ENCODE measurements around the gene ATAD1.
A peak's percentile ranks its signal among the peaks of the same experiment; 100 is the strongest.

Gene ATAD1, protein sequence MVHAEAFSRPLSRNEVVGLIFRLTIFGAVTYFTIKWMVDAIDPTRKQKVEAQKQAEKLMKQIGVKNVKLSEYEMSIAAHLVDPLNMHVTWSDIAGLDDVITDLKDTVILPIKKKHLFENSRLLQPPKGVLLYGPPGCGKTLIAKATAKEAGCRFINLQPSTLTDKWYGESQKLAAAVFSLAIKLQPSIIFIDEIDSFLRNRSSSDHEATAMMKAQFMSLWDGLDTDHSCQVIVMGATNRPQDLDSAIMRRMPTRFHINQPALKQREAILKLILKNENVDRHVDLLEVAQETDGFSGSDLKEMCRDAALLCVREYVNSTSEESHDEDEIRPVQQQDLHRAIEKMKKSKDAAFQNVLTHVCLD

GRCh38 chr10:87817609-87818504 lies at the start of gene ATAD1:
Gene ATAD1, minus strand, starts transcription at chr10:87818226. Its CDS starts 3,627 bp downstream, at chr10:87814599.
- peak within 1 kb of the TSS; percentile 64 to 76 for H3K4me3 ChIP-seq
- H3K27ac ChIP-seq, result peak within 1 kb of the TSS; percentile 75 to 83
- no peaks in the 10 kb centered on the region for H3K36me3 ChIP-seq
- H3K27me3 ChIP-seq, result no peaks in the 10 kb centered on the region
- intact Hi-C loops (cut with DNase I; ENCODE audit: low total_unique reads), result no loop called here
- DNase-seq, result peak; percentile 75 to 88
- TF ChIP-seq CTCF (IDR thresholded peaks at IDR 0.05), result no peak
- H3K4me1 ChIP-seq, result peaks cover 0 to 29% (median 6%) of the 10 kb centered on the region in 4 donors
- no peaks in the 10 kb centered on the region for H3K9me3 ChIP-seq

DNA sequence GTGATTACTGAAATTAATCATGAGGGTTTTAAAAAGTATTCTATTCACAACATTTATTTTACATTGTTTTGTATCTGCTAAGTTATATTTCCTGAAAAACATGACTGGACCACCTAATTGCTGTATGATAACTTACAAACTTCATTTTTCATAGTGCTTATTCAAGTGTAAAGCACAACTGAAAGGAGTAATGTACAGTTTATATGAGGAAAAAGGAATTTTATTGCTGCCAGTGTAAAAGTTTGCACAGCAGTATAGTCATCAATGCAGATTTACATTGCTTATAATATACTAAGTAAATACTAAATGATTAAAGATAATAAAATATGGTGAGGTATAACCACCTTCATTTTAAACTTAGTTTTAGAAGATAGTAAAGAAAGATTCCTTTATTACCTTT lies 49.4 kb upstream of the ATAD1 start:
- Histone ChIP-seq H3K36me3 (no peaks in the 10 kb centered on the region), H3K4me1 (peaks cover 0 to 43% (median 14%) of the 10 kb centered on the region in 4 donors), H3K9me3 (no peaks in the 10 kb centered on the region), H3K27me3 (no peaks in the 10 kb centered on the region), H3K27ac (peak overlapping the region; percentile 83 to 100), H3K4me3 (peak overlapping the region; percentile 83 to 97)
- TF ChIP-seq CTCF (IDR thresholded peaks at IDR 0.05), result no peak
- intact Hi-C loops (cut with DNase I; ENCODE audit: low total_unique reads), result loop anchor here (10.0 kb wide), 1 partner anchor 387 kb away; no protein-coding TSS in a partner anchor
- DNase-seq, result no peak

- no peak for TF ChIP-seq CTCF (IDR thresholded peaks at IDR 0.05)
- H3K27me3 ChIP-seq, result no peaks in the 10 kb centered on the region
- H3K27ac ChIP-seq, result peak overlapping the region; percentile 83 to 100
- H3K4me3 ChIP-seq, result peak overlapping the region; percentile 83 to 97
- intact Hi-C loops (cut with DNase I; ENCODE audit: low total_unique reads), result loop anchor here (10.0 kb wide), 1 partner anchor 388 kb away; no protein-coding TSS in a partner anchor
- H3K9me3 ChIP-seq, result no peaks in the 10 kb centered on the region
- no peak for DNase-seq
- no peaks in the 10 kb centered on the region for H3K36me3 ChIP-seq
- H3K4me1 ChIP-seq, result peaks cover 0 to 35% (median 12%) of the 10 kb centered on the region in 4 donors
Observed at GRCh38 chr10:87866412-87866974, 48.5 kb upstream of the ATAD1 start.

- intact Hi-C loops (cut with DNase I; ENCODE audit: low total_unique reads), result loop anchor here (10.0 kb wide), 1 partner anchor 389 kb away; no protein-coding TSS in a partner anchor
- H3K4me3 ChIP-seq, result peak overlapping the region; percentile 83 to 97
- peaks cover 0 to 33% (median 9%) of the 10 kb centered on the region in 4 donors for H3K4me1 ChIP-seq
- no peaks in the 10 kb centered on the region for H3K9me3 ChIP-seq
- no peak for DNase-seq
- H3K36me3 ChIP-seq, result no peaks in the 10 kb centered on the region
- peak overlapping the region; percentile 83 to 100 for H3K27ac ChIP-seq
- H3K27me3 ChIP-seq, result no peaks in the 10 kb centered on the region
- no peak for TF ChIP-seq CTCF (IDR thresholded peaks at IDR 0.05)
Observed at GRCh38 chr10:87865241-87865881, 47.3 kb upstream of the ATAD1 start.

All from tibial artery (tissue), 4 donors.